ENCODE results near the gene KCNJ18.
"Not testable (repeated sequence)": the region's sequence is repeated elsewhere in the genome, so short reads cannot be mapped to it uniquely, and the experiment has no call there.

- TF ChIP-seq CTCF (IDR thresholded peaks at IDR 0.05); SIN3A (IDR thresholded peaks at IDR 0.05; ENCODE audit: borderline replicate concordance, insufficient read depth, low read depth, low read length): not testable (repeated sequence)
Observed at GRCh38 chr17:21739485-21739884, 47.2 kb downstream of the KCNJ18 start.
